ENCODE results near the gene SLC25A21. TPM values are rescaled to one million over a fixed set of nuclear protein-coding genes. Genes with fewer than 3 reads are reported as not detected.

Gene SLC25A21
- total RNA-seq, 2 experiments from 2014 or later: not detected

GRCh38 chr14:36690311-36691040 lies 481.9 kb downstream of the SLC25A21 start:
- H3K4me3 ChIP-seq (ENCODE audit: low read length): no peak overlapping the region
- Mint-ChIP-seq H3K4me1 (ENCODE audit: low read depth) (no peaks in the 10 kb centered on the region), H3K9me3 (peaks cover 3% of the 10 kb centered on the region), H3K27ac (no peak overlapping the region), H3K4me3 (no peak overlapping the region), H3K36me3 (ENCODE audit: low read depth) (no peaks in the 10 kb centered on the region), H3K27me3 (peaks cover 10% of the 10 kb centered on the region)
- no peak for TF ChIP-seq CTCF (IDR thresholded peaks at IDR 0.05)
- ChIA-PET CTCF (no interaction called here), POLR2A (no interaction called here)
- intact Hi-C loops (cut with DNase I, micrococcal nuclease): no loop called here
- DNase-seq: no peak
- no peaks in the 10 kb centered on the region for H3K36me3 ChIP-seq (ENCODE audit: insufficient read depth, low read length)
- no peak overlapping the region for H3K27ac ChIP-seq (ENCODE audit: low read depth in 1 of 2, low read length in 2 of 2)
- H3K9me3 ChIP-seq (ENCODE audit: control insufficient read depth in 1 of 2, insufficient read depth in 1 of 2, low read length in 2 of 2): no peaks in the 10 kb centered on the region
- no peaks in the 10 kb centered on the region for H3K4me1 ChIP-seq (ENCODE audit: insufficient read depth, low read length)
- ATAC-seq (ENCODE audit: poor library complexity): no peak
- H3K27me3 ChIP-seq (ENCODE audit: control insufficient read depth in 1 of 2, insufficient read depth in 2 of 2, low read length in 2 of 2): no peaks in the 10 kb centered on the region

DNA sequence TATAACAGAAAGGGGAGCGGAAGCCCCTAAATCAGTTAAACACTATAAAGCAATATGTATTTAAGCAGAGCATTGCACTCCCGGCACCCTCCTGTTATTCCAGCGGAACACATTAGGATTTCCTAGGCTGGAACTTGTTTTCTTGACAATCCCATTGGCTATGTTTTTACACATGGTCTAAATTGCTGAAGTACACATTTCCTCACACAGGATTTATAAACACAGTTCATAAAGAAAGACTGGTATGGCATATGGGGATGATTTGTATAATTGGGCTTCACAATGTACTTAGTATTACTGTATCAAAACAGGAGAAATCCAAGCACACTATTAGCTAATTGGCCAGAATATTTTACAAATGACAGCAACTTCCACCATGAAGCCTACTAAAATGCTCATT lies 487.5 kb downstream of the SLC25A21 start:
- Mint-ChIP-seq H3K36me3 (ENCODE audit: low read depth) (no peaks in the 10 kb centered on the region), H3K27me3 (peaks cover 20% of the 10 kb centered on the region), H3K4me3 (no peak overlapping the region), H3K4me1 (ENCODE audit: low read depth) (no peaks in the 10 kb centered on the region), H3K9me3 (peaks cover 2% of the 10 kb centered on the region), H3K27ac (no peak overlapping the region)
- Histone ChIP-seq H3K9me3 (ENCODE audit: control insufficient read depth in 1 of 2, insufficient read depth in 1 of 2, low read length in 2 of 2) (no peaks in the 10 kb centered on the region), H3K27ac (ENCODE audit: low read depth in 1 of 2, low read length in 2 of 2) (no peak overlapping the region), H3K36me3 (ENCODE audit: insufficient read depth, low read length) (no peaks in the 10 kb centered on the region), H3K27me3 (ENCODE audit: control insufficient read depth in 1 of 2, insufficient read depth in 2 of 2, low read length in 2 of 2) (no peaks in the 10 kb centered on the region), H3K4me1 (ENCODE audit: insufficient read depth, low read length) (no peaks in the 10 kb centered on the region), H3K4me3 (ENCODE audit: low read length) (no peak overlapping the region)
- ChIA-PET CTCF (no interaction called here), POLR2A (no interaction called here)
- ATAC-seq (ENCODE audit: poor library complexity) (no peak), DNase-seq (no peak)
- intact Hi-C loops (cut with DNase I, micrococcal nuclease): no loop called here
- TF ChIP-seq CTCF (IDR thresholded peaks at IDR 0.05): no peak

- no peak for TF ChIP-seq CTCF (IDR thresholded peaks at IDR 0.05)
- Mint-ChIP-seq H3K4me1 (ENCODE audit: low read depth) (no peaks in the 10 kb centered on the region), H3K4me3 (no peak overlapping the region), H3K27ac (no peak overlapping the region), H3K36me3 (ENCODE audit: low read depth) (no peaks in the 10 kb centered on the region), H3K27me3 (peaks cover 22% of the 10 kb centered on the region), H3K9me3 (peaks cover 2% of the 10 kb centered on the region)
- H3K27me3 ChIP-seq (ENCODE audit: control insufficient read depth in 1 of 2, insufficient read depth in 2 of 2, low read length in 2 of 2): no peaks in the 10 kb centered on the region
- no peaks in the 10 kb centered on the region for H3K36me3 ChIP-seq (ENCODE audit: insufficient read depth, low read length)
- H3K4me1 ChIP-seq (ENCODE audit: insufficient read depth, low read length): no peaks in the 10 kb centered on the region
- H3K27ac ChIP-seq (ENCODE audit: low read depth in 1 of 2, low read length in 2 of 2): no peak overlapping the region
- DNase-seq: no peak
- intact Hi-C loops (cut with DNase I, micrococcal nuclease): no loop called here
- no peaks in the 10 kb centered on the region for H3K9me3 ChIP-seq (ENCODE audit: control insufficient read depth in 1 of 2, insufficient read depth in 1 of 2, low read length in 2 of 2)
- ChIA-PET POLR2A (no interaction called here), CTCF (no interaction called here)
- no peak overlapping the region for H3K4me3 ChIP-seq (ENCODE audit: low read length)
- no peak for ATAC-seq (ENCODE audit: poor library complexity)
Measured at GRCh38 chr14:36683083-36683724, 489.2 kb downstream of the SLC25A21 start.

Measured in CD4-positive, alpha-beta T cell (primary cell).